ENCODE data around the gene LDLRAD4. TPM values are rescaled to one million over a fixed set of nuclear protein-coding genes. Genes with fewer than 3 reads are reported as not detected.

The LDLRAD4 gene
- total RNA-seq, 1 donor from 2014 or later = 18.4 TPM

DNA sequence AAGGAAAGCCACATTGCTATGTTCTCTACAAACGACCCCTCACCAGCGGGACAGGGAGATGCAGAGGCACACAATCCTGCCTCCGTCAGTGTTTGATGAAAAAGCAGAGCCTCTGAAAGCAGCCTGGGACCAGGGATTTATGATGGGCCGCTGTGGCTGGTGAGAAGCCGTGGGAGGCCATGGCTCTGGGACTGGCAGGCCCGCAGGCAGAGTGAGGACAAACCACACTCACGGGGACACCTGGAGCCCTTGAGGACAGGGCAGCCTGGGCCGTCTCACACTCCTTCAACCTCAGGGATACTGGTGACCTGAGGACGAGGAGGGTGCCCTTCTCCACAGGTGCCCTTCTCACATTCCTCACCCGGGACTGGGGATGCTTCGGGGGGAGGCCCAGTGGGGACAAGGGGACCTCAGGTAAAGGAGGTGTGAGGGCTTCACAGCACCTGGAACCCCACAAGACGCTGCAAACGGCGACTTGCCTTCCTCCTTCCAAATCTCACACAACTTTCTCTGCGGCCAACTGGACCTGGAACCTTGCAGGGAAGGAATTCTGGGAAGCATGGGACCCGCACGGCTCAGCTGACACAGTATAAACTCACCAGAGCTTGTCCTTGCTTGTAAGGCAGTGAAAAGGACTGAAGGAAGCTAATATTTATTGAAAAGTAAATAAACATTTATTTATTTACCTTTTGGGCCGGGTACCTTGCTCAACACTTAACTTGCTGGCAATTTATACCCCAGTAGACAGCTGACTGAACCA is 5.3 kb upstream of the LDLRAD4 start:
- DNase-seq (no peak), ATAC-seq (no peak)
- Histone ChIP-seq H3K27ac (no peak overlapping the region), H3K4me3 (no peak overlapping the region), H3K27me3 (peaks cover 4% of the 10 kb centered on the region), H3K9me3 (no peaks in the 10 kb centered on the region), H3K4me1 (peaks cover 8% of the 10 kb centered on the region), H3K36me3 (no peaks in the 10 kb centered on the region)
- TF ChIP-seq, protein P1, sequence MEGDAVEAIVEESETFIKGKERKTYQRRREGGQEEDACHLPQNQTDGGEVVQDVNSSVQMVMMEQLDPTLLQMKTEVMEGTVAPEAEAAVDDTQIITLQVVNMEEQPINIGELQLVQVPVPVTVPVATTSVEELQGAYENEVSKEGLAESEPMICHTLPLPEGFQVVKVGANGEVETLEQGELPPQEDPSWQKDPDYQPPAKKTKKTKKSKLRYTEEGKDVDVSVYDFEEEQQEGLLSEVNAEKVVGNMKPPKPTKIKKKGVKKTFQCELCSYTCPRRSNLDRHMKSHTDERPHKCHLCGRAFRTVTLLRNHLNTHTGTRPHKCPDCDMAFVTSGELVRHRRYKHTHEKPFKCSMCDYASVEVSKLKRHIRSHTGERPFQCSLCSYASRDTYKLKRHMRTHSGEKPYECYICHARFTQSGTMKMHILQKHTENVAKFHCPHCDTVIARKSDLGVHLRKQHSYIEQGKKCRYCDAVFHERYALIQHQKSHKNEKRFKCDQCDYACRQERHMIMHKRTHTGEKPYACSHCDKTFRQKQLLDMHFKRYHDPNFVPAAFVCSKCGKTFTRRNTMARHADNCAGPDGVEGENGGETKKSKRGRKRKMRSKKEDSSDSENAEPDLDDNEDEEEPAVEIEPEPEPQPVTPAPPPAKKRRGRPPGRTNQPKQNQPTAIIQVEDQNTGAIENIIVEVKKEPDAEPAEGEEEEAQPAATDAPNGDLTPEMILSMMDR (IDR thresholded peaks at IDR 0.05) = no peak
- intact Hi-C loops (cut with DNase I) = no loop called here

DNA sequence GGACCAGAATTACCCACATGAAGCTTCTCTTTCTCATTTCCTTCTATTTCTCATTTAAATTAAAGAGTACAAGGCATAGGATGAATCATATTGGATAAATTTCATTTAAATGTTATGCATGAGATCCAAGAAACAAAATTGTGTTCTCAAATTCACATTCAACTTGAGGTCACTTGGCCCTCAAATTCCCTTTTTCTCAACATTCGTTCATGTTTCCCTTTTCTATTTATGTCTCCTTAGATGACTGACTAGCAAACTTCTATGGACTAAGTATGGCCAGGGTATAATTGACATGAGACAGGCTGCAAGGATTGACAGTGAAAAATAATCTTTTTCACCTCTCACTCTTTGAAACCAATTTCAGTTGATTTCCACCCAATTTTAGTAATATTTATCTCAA is 4.0 kb upstream of the LDLRAD4 start:
- Histone ChIP-seq H3K4me1 (peaks cover 14% of the 10 kb centered on the region), H3K27ac (no peak overlapping the region), H3K27me3 (peaks cover 4% of the 10 kb centered on the region), H3K4me3 (no peak overlapping the region), H3K9me3 (no peaks in the 10 kb centered on the region), H3K36me3 (no peaks in the 10 kb centered on the region)
- DNase-seq (no peak), ATAC-seq (no peak)
- TF ChIP-seq, protein P1 (IDR thresholded peaks at IDR 0.05) = no peak
- intact Hi-C loops (cut with DNase I) = loop anchor here (5.0 kb wide), 1 partner anchor 313 kb away; no protein-coding TSS in a partner anchor

- peak; percentile 75 for DNase-seq
- Histone ChIP-seq H3K9me3 (no peaks in the 10 kb centered on the region), H3K36me3 (no peaks in the 10 kb centered on the region), H3K27me3 (peaks cover 4% of the 10 kb centered on the region), H3K4me3 (no peak overlapping the region), H3K4me1 (peaks cover 25% of the 10 kb centered on the region), H3K27ac (no peak overlapping the region)
- TF ChIP-seq, protein P1 (IDR thresholded peaks at IDR 0.05) = peak; percentile 72
- intact Hi-C loops (cut with DNase I) = loop anchor here (5.0 kb wide), 1 partner anchor 311 kb away; no protein-coding TSS in a partner anchor
- peak; percentile 84 for ATAC-seq
Observed at GRCh38 chr18:13216092-13216582, 2.4 kb upstream of the LDLRAD4 start.

- Histone ChIP-seq H3K27ac (no peak overlapping the region), H3K27me3 (peaks cover 4% of the 10 kb centered on the region), H3K4me1 (peaks cover 32% of the 10 kb centered on the region), H3K4me3 (peak overlapping the region; percentile 60), H3K9me3 (no peaks in the 10 kb centered on the region), H3K36me3 (no peaks in the 10 kb centered on the region)
- ATAC-seq (peak; percentile 64), DNase-seq (peak; percentile 74)
- intact Hi-C loops (cut with DNase I) = loop anchor here (5.0 kb wide), 1 partner anchor 310 kb away; no protein-coding TSS in a partner anchor
- TF ChIP-seq, protein P1 (IDR thresholded peaks at IDR 0.05) = peak; percentile 27
Observed at GRCh38 chr18:13216711-13217465, 1.7 kb upstream of the LDLRAD4 start.

GRCh38 chr18:13217466-13217961 is 1.0 kb upstream of the LDLRAD4 start:
- peaks cover 39% of the 10 kb centered on the region for H3K4me1 ChIP-seq
- peak overlapping the region; percentile 76 for H3K27ac ChIP-seq
- peak overlapping the region; percentile 60 for H3K4me3 ChIP-seq
- TF ChIP-seq, protein P1 (IDR thresholded peaks at IDR 0.05) = no peak
- ATAC-seq (peak; percentile 60), DNase-seq (peak; percentile 76)
- peaks cover 4% of the 10 kb centered on the region for H3K27me3 ChIP-seq
- no peaks in the 10 kb centered on the region for H3K36me3 ChIP-seq
- intact Hi-C loops (cut with DNase I) = loop anchor here (5.0 kb wide), 1 partner anchor 310 kb away; no protein-coding TSS in a partner anchor
- no peaks in the 10 kb centered on the region for H3K9me3 ChIP-seq

Measured in upper lobe of right lung (tissue), 1 donor.